Caco-2 (cell line): ENCODE measurements around the gene OSBPL10. TPM values are rescaled to one million over a fixed set of nuclear protein-coding genes. Genes with fewer than 3 reads are reported as not detected.

Experiments used
- BruUV-seq: library from RNA; stranded (reverse); fragments of 400-500 nt; replicated peaks from 2 replicates; lab custom pipeline; 2021; lab: Mats Ljungman, UMichigan
- CTCF ChIA-PET: fragments of 300-600 bp; sonication (Branson Sonifier 250); formaldehyde crosslinking; loops from one replicate; lab custom pipeline; 2022; ENCODE audit warnings: antibody characterized with exemption; lab: Charles Lee
- POLR2A ChIA-PET: fragments of 300-600 bp; sonication (Branson Sonifier 250); formaldehyde crosslinking; loops from one replicate; lab custom pipeline; 2022; ENCODE audit warnings: antibody characterized with exemption; lab: Charles Lee
- DNase-seq, 2 experiments: peaks; one replicate each; pipeline versions ENCODE4 v3.0.0 to v3.0.0-alpha.2; 2020 to 2022
- H3K27me3 ChIP-seq: replicated peaks from 2 replicates; pipeline ENCODE4 v1.6.0; 2011; ENCODE audit warnings: low read length; ENCODE audit not compliant: control insufficient read depth, insufficient read depth
- H3K36me3 ChIP-seq: 2 replicates; pipeline ENCODE4 v1.5.1; 2011; ENCODE audit warnings: low read length; ENCODE audit not compliant: control insufficient read depth, insufficient read depth
- H3K4me1 ChIP-seq: fragments of 250-450 bp; sonication (Bioruptor Pico); 2 replicates; pipeline ENCODE4 v1.5.1; 2020; ENCODE audit warnings: mild to moderate bottlenecking
- H3K4me3 ChIP-seq: 2 replicates; pipeline ENCODE4 v1.5.1; 2011; ENCODE audit warnings: low read depth, mild to moderate bottlenecking, control low read depth, low read length
- H3K9me3 ChIP-seq: fragments of 250-450 bp; sonication (Bioruptor Pico); 2 replicates; pipeline ENCODE4 v1.5.1; 2020; ENCODE audit warnings: mild to moderate bottlenecking, moderate library complexity
- H3K27ac Mint-ChIP-seq: one replicate; pipeline ENCODE4 v1.8.0; 2022; ENCODE audit warnings: mixed read lengths; ENCODE audit not compliant: unreplicated experiment
- H3K27me3 Mint-ChIP-seq: one replicate; pipeline ENCODE4 v1.8.0; 2022; ENCODE audit warnings: mixed read lengths; ENCODE audit not compliant: insufficient read depth, unreplicated experiment
- H3K36me3 Mint-ChIP-seq: one replicate; pipeline ENCODE4 v1.8.0; 2022; ENCODE audit warnings: mild to moderate bottlenecking, mixed read lengths; ENCODE audit not compliant: insufficient read depth, unreplicated experiment
- H3K4me1 Mint-ChIP-seq: one replicate; pipeline ENCODE4 v1.8.0; 2022; ENCODE audit warnings: low read depth, mixed read lengths; ENCODE audit not compliant: unreplicated experiment
- H3K4me3 Mint-ChIP-seq: one replicate; pipeline ENCODE4 v1.8.0; 2022; ENCODE audit warnings: mild to moderate bottlenecking, moderate library complexity, mixed read lengths; ENCODE audit not compliant: unreplicated experiment
- H3K9me3 Mint-ChIP-seq: one replicate; pipeline ENCODE4 v1.8.0; 2022; ENCODE audit warnings: mixed read lengths; ENCODE audit not compliant: unreplicated experiment
- intact Hi-C: fragments of 100-400 bp; cut with micrococcal nuclease; formaldehyde crosslinking; loops from one replicate; pipeline ENCODE4 v1.10.0; 2022; ENCODE audit not compliant: unreplicated experiment
- total RNA-seq: library from RNA; stranded (reverse); gene quantifications from 2 replicates; pipeline ENCODE4 v1.2.3, GENCODE V29; 2022
- TF ChIP-seq, protein P1 (sequence below), 2 experiments: fragments of 200-600 bp in 1 of 2; IDR thresholded peaks; 1 replicate in 1 of 2; 2 replicates in 1 of 2; pipeline versions ENCODE4 v1.5.1 to v1.8.0; 2011 to 2022; ENCODE audit warnings: antibody characterized with exemption in 1 of 2, control low read depth in 1 of 2, inconsistent platforms in 1 of 2, low read depth in 1 of 2, low read length in 1 of 2, mild to moderate bottlenecking in 1 of 2, moderate library complexity in 1 of 2; ENCODE audit not compliant: insufficient read depth in 1 of 2, severe bottlenecking in 1 of 2, unreplicated experiment in 1 of 2

OSBPL10 gene
- total RNA-seq, 1 experiment from 2014 or later: 71.2 TPM

DNA sequence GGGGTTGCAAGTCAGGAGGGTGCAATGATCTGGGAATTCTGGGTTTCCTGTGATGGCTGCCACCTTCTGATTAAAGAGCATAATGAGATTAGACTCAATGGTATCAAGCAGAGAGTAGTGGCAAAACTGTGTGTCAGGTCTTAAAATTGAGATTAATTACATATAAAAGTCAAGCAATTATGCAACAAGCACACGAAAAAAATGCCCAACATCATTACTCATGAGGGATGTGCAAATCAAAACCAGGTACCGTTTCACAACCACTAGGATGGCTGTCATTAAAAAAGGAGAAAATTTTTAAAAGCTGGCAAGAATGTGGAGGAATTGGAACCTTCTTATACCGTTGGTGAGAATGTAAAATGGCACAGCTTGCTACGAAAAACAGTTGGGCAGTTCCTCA lies 205.0 kb downstream of the OSBPL10 start:
- no TSS peak for BruUV-seq
- Mint-ChIP-seq H3K9me3 (no peaks in the 10 kb centered on the region), H3K4me1 (peaks cover 7% of the 10 kb centered on the region), H3K27ac (no peak overlapping the region), H3K27me3 (no peaks in the 10 kb centered on the region), H3K36me3 (peaks cover 20% of the 10 kb centered on the region), H3K4me3 (no peak overlapping the region)
- peaks cover 12% of the 10 kb centered on the region; the same call in 1 of the 2 replicates for H3K4me1 ChIP-seq
- no peaks in the 10 kb centered on the region for H3K36me3 ChIP-seq
- TF ChIP-seq, protein P1, sequence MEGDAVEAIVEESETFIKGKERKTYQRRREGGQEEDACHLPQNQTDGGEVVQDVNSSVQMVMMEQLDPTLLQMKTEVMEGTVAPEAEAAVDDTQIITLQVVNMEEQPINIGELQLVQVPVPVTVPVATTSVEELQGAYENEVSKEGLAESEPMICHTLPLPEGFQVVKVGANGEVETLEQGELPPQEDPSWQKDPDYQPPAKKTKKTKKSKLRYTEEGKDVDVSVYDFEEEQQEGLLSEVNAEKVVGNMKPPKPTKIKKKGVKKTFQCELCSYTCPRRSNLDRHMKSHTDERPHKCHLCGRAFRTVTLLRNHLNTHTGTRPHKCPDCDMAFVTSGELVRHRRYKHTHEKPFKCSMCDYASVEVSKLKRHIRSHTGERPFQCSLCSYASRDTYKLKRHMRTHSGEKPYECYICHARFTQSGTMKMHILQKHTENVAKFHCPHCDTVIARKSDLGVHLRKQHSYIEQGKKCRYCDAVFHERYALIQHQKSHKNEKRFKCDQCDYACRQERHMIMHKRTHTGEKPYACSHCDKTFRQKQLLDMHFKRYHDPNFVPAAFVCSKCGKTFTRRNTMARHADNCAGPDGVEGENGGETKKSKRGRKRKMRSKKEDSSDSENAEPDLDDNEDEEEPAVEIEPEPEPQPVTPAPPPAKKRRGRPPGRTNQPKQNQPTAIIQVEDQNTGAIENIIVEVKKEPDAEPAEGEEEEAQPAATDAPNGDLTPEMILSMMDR (IDR thresholded peaks at IDR 0.05; ENCODE audit: insufficient read depth in 1 of 2, low read depth in 1 of 2, low read length in 1 of 2, severe bottlenecking in 1 of 2, unreplicated experiment in 1 of 2): no peak
- intact Hi-C loops: no loop called here
- no peaks in the 10 kb centered on the region for H3K27me3 ChIP-seq
- no peak overlapping the region for H3K4me3 ChIP-seq
- POLR2A ChIA-PET: no interaction called here
- DNase-seq: no peak
- H3K9me3 ChIP-seq: peaks cover 9% of the 10 kb centered on the region; the same call in 1 of the 2 replicates
- CTCF ChIA-PET: no interaction called here

DNA sequence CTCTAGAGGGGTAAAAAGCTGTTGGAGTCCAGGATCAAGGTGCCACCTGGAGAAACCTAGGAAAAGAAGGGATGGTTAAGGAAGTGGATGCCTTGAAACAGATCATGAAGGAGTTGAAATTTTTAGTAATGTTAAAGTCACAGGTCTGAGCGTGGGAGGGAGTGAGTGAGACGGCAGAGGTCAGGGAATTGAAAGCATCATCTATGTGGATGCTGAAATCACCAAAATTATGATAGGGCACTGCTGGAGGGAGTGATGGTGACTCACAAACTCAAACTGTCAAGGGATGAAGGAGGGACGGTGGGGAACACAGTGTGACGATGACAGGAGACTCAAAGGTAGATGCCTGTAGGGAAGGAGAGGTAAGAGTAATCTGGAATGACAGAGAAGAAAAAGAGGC lies 205.7 kb downstream of the OSBPL10 start:
- intact Hi-C loops: no loop called here
- Mint-ChIP-seq H3K27ac (no peak overlapping the region), H3K27me3 (no peaks in the 10 kb centered on the region), H3K9me3 (no peaks in the 10 kb centered on the region), H3K36me3 (peaks cover 20% of the 10 kb centered on the region), H3K4me3 (no peak overlapping the region), H3K4me1 (peaks cover 7% of the 10 kb centered on the region)
- Histone ChIP-seq H3K4me1 (peaks cover 12% of the 10 kb centered on the region; the same call in 1 of the 2 replicates), H3K4me3 (no peak overlapping the region), H3K9me3 (peaks cover 9% of the 10 kb centered on the region; the same call in 1 of the 2 replicates), H3K36me3 (no peaks in the 10 kb centered on the region), H3K27me3 (no peaks in the 10 kb centered on the region)
- ChIA-PET CTCF (no interaction called here), POLR2A (no interaction called here)
- TF ChIP-seq, protein P1 (IDR thresholded peaks at IDR 0.05; ENCODE audit: insufficient read depth in 1 of 2, low read depth in 1 of 2, low read length in 1 of 2, severe bottlenecking in 1 of 2, unreplicated experiment in 1 of 2): no peak
- DNase-seq: no peak
- BruUV-seq: no TSS peak

DNA sequence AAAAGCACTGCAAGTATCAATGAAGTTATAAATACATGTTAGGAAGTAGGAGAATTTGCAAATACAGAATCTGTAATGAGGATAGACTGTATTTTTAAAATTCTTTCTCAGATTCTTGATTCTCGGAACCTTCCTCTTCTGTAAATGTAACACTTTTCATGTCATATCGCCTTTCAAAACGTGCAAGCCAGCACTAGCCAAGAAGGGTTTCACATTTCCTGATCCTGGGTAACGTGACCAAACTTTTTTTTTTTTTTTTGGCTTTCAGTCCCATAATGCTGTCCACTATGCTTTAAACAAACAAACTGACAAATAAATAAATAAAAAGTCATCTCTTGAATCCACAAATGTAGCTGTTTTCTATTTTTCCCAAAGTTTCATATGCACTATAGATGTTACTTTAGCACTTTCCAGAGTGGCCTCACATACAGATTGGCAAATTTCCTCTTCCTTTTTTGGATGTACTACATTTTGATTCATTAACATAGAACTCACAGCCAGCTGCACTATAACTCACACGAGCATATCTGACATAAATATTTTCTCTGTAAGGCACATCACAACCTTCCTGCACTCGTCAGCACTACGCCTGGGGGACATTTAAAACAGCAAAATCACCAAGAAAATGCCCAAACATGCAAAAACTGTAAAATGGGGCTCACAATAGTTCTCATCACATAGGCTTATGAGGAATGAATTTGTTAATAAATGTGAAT lies 208.1 kb downstream of the OSBPL10 start:
- Histone ChIP-seq H3K9me3 (no peaks in the 10 kb centered on the region), H3K27me3 (no peaks in the 10 kb centered on the region), H3K4me3 (no peak overlapping the region), H3K4me1 (no peaks in the 10 kb centered on the region), H3K36me3 (no peaks in the 10 kb centered on the region)
- H3K4me1 Mint-ChIP-seq: peaks cover 6% of the 10 kb centered on the region
- ChIA-PET POLR2A (no interaction called here), CTCF (no interaction called here)
- no peaks in the 10 kb centered on the region for H3K27me3 Mint-ChIP-seq
- no peak overlapping the region for H3K27ac Mint-ChIP-seq
- no peaks in the 10 kb centered on the region for H3K9me3 Mint-ChIP-seq
- no peak overlapping the region for H3K4me3 Mint-ChIP-seq
- H3K36me3 Mint-ChIP-seq: peaks cover 24% of the 10 kb centered on the region
- intact Hi-C loops: no loop called here
- DNase-seq: no peak
- TF ChIP-seq, protein P1 (IDR thresholded peaks at IDR 0.05; ENCODE audit: insufficient read depth in 1 of 2, low read depth in 1 of 2, low read length in 1 of 2, severe bottlenecking in 1 of 2, unreplicated experiment in 1 of 2): no peak
- BruUV-seq: no TSS peak
